Gastroesophageal sphincter (tissue), 4 donors: ENCODE data around the gene CARD9. TPM values are rescaled to one million over a fixed set of nuclear protein-coding genes. Genes with fewer than 3 reads are reported as not detected.

Experiments used
- ATAC-seq: fragments of 150-250 bp; one replicate; pipeline ENCODE4 v1.9.1; 2016; ENCODE audit warnings: mild to moderate bottlenecking, moderate library complexity
- H3K27ac ChIP-seq, 4 donors: fragments of 200-600 bp; sonication (generic) in 3 of 4; 1 replicate in 3 of 4; 2 replicates in 1 of 4; pipeline ENCODE4 v1.5.1; 2016 to 2019
- H3K27me3 ChIP-seq: fragments of 200-600 bp; sonication (generic); one replicate; pipeline ENCODE4 v1.5.1; 2019
- H3K36me3 ChIP-seq, 2 donors: fragments of 200-600 bp; sonication (generic); one replicate each; pipeline ENCODE4 v1.5.1; 2019; ENCODE audit warnings: control low read depth in 1 of 2
- H3K4me1 ChIP-seq, 3 donors: fragments of 200-600 bp; sonication (generic); 1 replicate in 2 of 3; 2 replicates in 1 of 3; pipeline ENCODE4 v1.5.1; 2016 to 2019; ENCODE audit warnings: control low read depth in 2 of 3
- H3K4me3 ChIP-seq, 2 donors: fragments of 200-600 bp; sonication (generic); one replicate each; pipeline ENCODE4 v1.5.1; 2019; ENCODE audit warnings: mild to moderate bottlenecking in 1 of 2, moderate library complexity in 1 of 2
- H3K9me3 ChIP-seq, 3 donors: fragments of 200-600 bp; sonication (generic); one replicate each; pipeline ENCODE4 v1.5.1; 2017 to 2019; ENCODE audit warnings: control low read depth in 2 of 3
- CTCF ChIP-seq, 4 experiments: fragments of 200-600 bp in 2 of 4; fragments of 450-650 bp in 2 of 4; sonication (generic) in 1 of 4; IDR thresholded peaks; one replicate each; pipeline ENCODE4 v1.5.1; 2017 to 2019; ENCODE audit warnings: antibody characterized with exemption in 4 of 4, mild to moderate bottlenecking in 2 of 4, moderate library complexity in 2 of 4
- EP300 ChIP-seq: sonication (generic); formaldehyde crosslinking; IDR thresholded peaks from one replicate; pipeline ENCODE4 v1.6.1; 2017; ENCODE audit warnings: antibody characterized with exemption, mild to moderate bottlenecking
- POLR2A ChIP-seq, 2 donors: fragments of 450-650 bp; IDR thresholded peaks; one replicate each; pipeline ENCODE4 v1.6.1; 2017; ENCODE audit warnings: antibody characterized with exemption in 2 of 2, mild to moderate bottlenecking in 2 of 2, moderate library complexity in 1 of 2
- POLR2AphosphoS5 ChIP-seq: sonication (generic); formaldehyde crosslinking; IDR thresholded peaks from one replicate; pipeline ENCODE4 v1.6.1; 2017; ENCODE audit warnings: antibody characterized with exemption
- WGBS, 2 donors: methylation state at CpG; one replicate each; pipeline ENCODE4 v1.1.5; 2018; ENCODE audit warnings: low coverage in 1 of 2; 5-methylcytosine and 5-hydroxymethylcytosine counted together
- total RNA-seq, 4 donors: library from RNA; depleted of rRNA; stranded (reverse); fragments of >200 nt; gene quantifications; one replicate each; pipeline ENCODE4 v1.1.0, GENCODE V29; 2016

CARD9 gene
- total RNA-seq, 4 donors from 2014 or later: 1.3 to 2.3 (median 1.8) TPM

- Histone ChIP-seq H3K36me3 (no peaks in the 10 kb centered on the region), H3K9me3 (no peaks in the 10 kb centered on the region), H3K27me3 (no peaks in the 10 kb centered on the region), H3K4me1 (peaks cover 0 to 52% (median 26%) of the 10 kb centered on the region in 3 donors), H3K4me3 (peak overlapping the region; percentile 60 to 86), H3K27ac (peak overlapping the region in 3 of 4 donors; percentile 83 to 87 (median 84))
- TF ChIP-seq POLR2A (IDR thresholded peaks at IDR 0.05): no peak
- no peak for TF ChIP-seq POLR2AphosphoS5
- no peak for TF ChIP-seq EP300
- no peak for TF ChIP-seq CTCF (IDR thresholded peaks at IDR 0.05)
- ATAC-seq: no peak
- WGBS, 2 donors: 17% methylated on average over 1 of the region's 15 CpGs; no CpG with 5 or more reads in 1 of the 2 donors
Observed at GRCh38 chr9:136328622-136329041, 44.8 kb downstream of the CARD9 start.

GRCh38 chr9:136328011-136328621 is 45.4 kb downstream of the CARD9 start:
- Histone ChIP-seq H3K4me1 (peaks cover 0 to 52% (median 26%) of the 10 kb centered on the region in 3 donors), H3K27ac (peak overlapping the region in 3 of 4 donors; percentile 83 to 87 (median 84)), H3K9me3 (no peaks in the 10 kb centered on the region), H3K27me3 (no peaks in the 10 kb centered on the region), H3K36me3 (no peaks in the 10 kb centered on the region), H3K4me3 (peak overlapping the region; percentile 60 to 86)
- peak; percentile 10 for ATAC-seq
- TF ChIP-seq POLR2AphosphoS5 (no peak), EP300 (no peak), CTCF (IDR thresholded peaks at IDR 0.05) (no peak), POLR2A (IDR thresholded peaks at IDR 0.05) (no peak)
- 0% methylated on average over 1 of the region's 13 CpGs; no CpG with 5 or more reads in 1 of the 2 donors for WGBS, 2 donors

- H3K27ac ChIP-seq: peak within 1 kb of the TSS; percentile 2 to 87 (median 84)
- TF ChIP-seq POLR2A (IDR thresholded peaks at IDR 0.05) (peak in 1 of 2 donors; percentile 66), CTCF (IDR thresholded peaks at IDR 0.05) (peak in 1 of 4 experiments; percentile 43), POLR2AphosphoS5 (peak; percentile 71), EP300 (no peak)
- no peaks in the 10 kb centered on the region for H3K27me3 ChIP-seq
- peaks cover 0 to 52% (median 26%) of the 10 kb centered on the region in 3 donors for H3K4me1 ChIP-seq
- WGBS, 2 donors: no CpG with 5 or more reads among the region's 88 CpGs
- H3K36me3 ChIP-seq: no peaks in the 10 kb centered on the region
- H3K4me3 ChIP-seq: peak within 1 kb of the TSS; percentile 60 to 86
- no peaks in the 10 kb centered on the region for H3K9me3 ChIP-seq
- ATAC-seq: peak; percentile 76
Observed at GRCh38 chr9:136327304-136327974, 46.0 kb downstream of the CARD9 start, which contains the start of gene GPSM1. Gene GPSM1 (plus strand): TSS chr9:136327539. CDS start chr9:136327696, 157 bp downstream.

GRCh38 chr9:136326761-136327303 is 46.6 kb downstream of the CARD9 start:
- peaks cover 0 to 52% (median 26%) of the 10 kb centered on the region in 3 donors for H3K4me1 ChIP-seq
- WGBS, 2 donors: 0 to 33% methylated on average over 2 to 3 of the region's 17 CpGs
- H3K27me3 ChIP-seq: no peaks in the 10 kb centered on the region
- H3K9me3 ChIP-seq: no peaks in the 10 kb centered on the region
- H3K4me3 ChIP-seq: peak overlapping the region; percentile 60 to 86
- TF ChIP-seq CTCF (IDR thresholded peaks at IDR 0.05) (no peak), POLR2AphosphoS5 (no peak), POLR2A (IDR thresholded peaks at IDR 0.05) (no peak), EP300 (no peak)
- no peaks in the 10 kb centered on the region for H3K36me3 ChIP-seq
- ATAC-seq: peak; percentile 7
- H3K27ac ChIP-seq: peak overlapping the region; percentile 2 to 87 (median 84)
